ENCODE results near the gene PIGS. TPM values are rescaled to one million over a fixed set of nuclear protein-coding genes. Genes with fewer than 3 reads are reported as not detected.

PIGS gene
- polyA plus RNA-seq, 1 of the 3 experiments (the other 2 are of a cell fraction): 78.5 TPM

DNA sequence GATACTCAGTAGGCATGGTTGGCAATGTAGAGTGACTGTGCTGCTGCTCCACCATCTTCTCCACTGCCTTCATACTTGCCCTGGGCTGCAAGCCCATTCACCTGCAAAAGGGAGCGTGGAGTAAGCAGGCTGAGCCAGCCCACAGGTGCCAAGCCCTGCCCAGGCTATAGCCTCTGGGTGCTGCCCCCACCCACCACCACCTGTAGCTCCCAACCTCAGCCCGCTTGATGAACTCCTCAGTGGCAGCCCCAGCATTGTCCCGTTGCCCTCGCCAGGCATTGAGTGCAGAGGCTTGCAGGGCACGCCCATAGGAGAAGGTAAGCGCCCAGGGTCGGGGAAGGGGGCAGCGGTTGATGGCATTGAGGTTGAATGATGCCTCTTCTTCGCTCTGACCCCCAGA, 2.2 kb upstream of the PIGS start (continued):
- TF ChIP-seq FOXM1 (IDR thresholded peaks at IDR 0.05; ENCODE audit: low read depth) (no peak), NRF1 (IDR thresholded peaks at IDR 0.05; ENCODE audit: low read depth, low read length) (no peak)

DNA sequence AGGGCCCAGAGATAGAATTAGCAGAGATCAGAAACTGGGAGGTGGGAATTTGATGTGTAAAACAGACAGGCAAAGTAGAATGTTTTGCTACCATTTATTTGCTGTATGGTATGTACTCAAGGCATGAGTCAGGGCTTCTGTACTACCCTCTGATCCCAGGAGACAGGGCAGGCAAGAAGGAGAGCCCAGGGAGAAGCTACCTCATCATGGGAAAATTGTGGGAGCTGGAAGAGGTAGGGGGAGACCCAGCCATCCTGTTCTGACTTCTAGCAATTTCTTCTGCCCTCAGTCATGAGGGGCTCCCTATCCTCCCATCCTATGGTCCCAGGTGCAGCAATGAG, 1.7 kb upstream of the PIGS start:
- H3K27me3 ChIP-seq (ENCODE audit: insufficient read depth): no peaks in the 10 kb centered on the region
- H3K4me2 ChIP-seq: no peak overlapping the region
- no peaks in the 10 kb centered on the region for H4K20me1 ChIP-seq (ENCODE audit: insufficient read depth)
- peaks cover 7 to 9% of the 10 kb centered on the region in 2 experiments for H3K36me3 ChIP-seq (replicated peaks in 1 of 2; ENCODE audit: control insufficient read depth in 1 of 2, insufficient read depth in 2 of 2, low read length in 1 of 2)
- no peak for DNase-seq
- H3K79me2 ChIP-seq (ENCODE audit: insufficient read depth): peaks cover 25% of the 10 kb centered on the region
- no peak overlapping the region for H3K4me3 ChIP-seq (ENCODE audit: low read depth in 2 of 2, low read length in 1 of 2)
- H3K9ac ChIP-seq: no peak overlapping the region
- ChIA-PET CTCF (interaction anchor here (1.1 to 3.1 kb wide), 5 partner anchors 23 to 71 kb away, joined by 4 to 13 read pairs (median 4); partner anchors contain the start of gene BLTP2), POLR2A (no interaction called here)
- H2AFZ ChIP-seq (ENCODE audit: low read depth): no peak overlapping the region
- H3K9me2 ChIP-seq: no peaks in the 10 kb centered on the region
- TF ChIP-seq ELF1 (IDR thresholded peaks at IDR 0.05): no peak
- TF ChIP-seq RCOR1 (IDR thresholded peaks at IDR 0.05; ENCODE audit: low read length): no peak
- TF ChIP-seq EP300 (IDR thresholded peaks at IDR 0.05; ENCODE audit: borderline replicate concordance in 1 of 2, low read depth in 1 of 2, low read length in 1 of 2): no peak
- H3K4me1 ChIP-seq (ENCODE audit: control insufficient read depth in 1 of 2, insufficient read depth in 2 of 2, low read depth in 1 of 2, low read length in 1 of 2): peaks cover 4 to 38% of the 10 kb centered on the region in 2 experiments; a peak in 3 of 4 replicates
- H3K9me3 ChIP-seq: no peaks in the 10 kb centered on the region
- H3K27ac ChIP-seq (ENCODE audit: low read depth in 2 of 2, low read length in 1 of 2): no peak overlapping the region
- H3F3A ChIP-seq (replicated peaks; ENCODE audit: insufficient read depth): peaks cover 11% of the 10 kb centered on the region

DNA sequence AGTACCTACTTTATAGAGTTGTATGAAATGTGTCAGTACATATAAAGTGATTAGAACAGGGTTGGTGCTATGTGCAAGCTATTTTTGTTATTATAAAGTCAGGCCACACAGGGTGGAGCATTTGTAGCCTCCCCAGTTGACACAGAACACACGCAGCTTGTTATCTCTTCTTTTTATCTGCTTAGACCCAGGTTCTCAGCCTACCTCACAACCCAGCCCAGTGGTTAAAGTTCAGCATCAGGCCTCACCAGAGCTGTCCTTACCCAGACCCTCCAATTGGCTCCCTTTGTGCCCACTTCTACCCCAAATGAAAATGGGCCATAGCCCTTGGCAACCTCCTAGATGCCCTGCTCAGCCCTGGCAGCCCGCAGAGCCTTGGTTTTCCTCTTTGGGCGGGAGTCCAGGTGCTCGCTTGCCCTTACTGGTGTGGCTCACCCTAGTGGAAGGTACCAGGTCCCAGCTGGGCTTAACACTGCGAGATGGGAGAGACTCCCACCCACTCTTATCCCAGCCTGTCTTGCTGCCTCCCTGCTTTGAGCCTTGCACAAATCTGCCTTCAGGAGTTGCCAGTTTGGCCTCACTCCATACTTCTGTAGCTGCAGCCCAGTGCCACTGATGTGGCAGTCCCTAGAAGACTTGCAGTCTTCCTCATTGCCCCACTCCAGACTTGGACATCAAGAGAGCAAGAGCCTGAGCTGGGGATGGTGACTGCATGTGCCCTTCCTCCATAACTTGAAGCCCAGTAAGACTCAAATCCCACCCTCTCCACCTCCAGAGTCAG, 1.1 kb upstream of the PIGS start:
- Histone ChIP-seq H4K20me1 (ENCODE audit: insufficient read depth) (no peaks in the 10 kb centered on the region), H2AFZ (ENCODE audit: low read depth) (peak overlapping the region; percentile 77; the same call in 1 of the 2 replicates), H3K36me3 (replicated peaks in 1 of 2; ENCODE audit: control insufficient read depth in 1 of 2, insufficient read depth in 2 of 2, low read length in 1 of 2) (peaks cover 3 to 6% of the 10 kb centered on the region in 2 experiments), H3K4me1 (ENCODE audit: control insufficient read depth in 1 of 2, insufficient read depth in 2 of 2, low read depth in 1 of 2, low read length in 1 of 2) (peaks cover 4 to 38% of the 10 kb centered on the region in 2 experiments; a peak in 3 of 4 replicates), H3K4me2 (peak overlapping the region; percentile 77), H3F3A (replicated peaks; ENCODE audit: insufficient read depth) (peaks cover 6% of the 10 kb centered on the region), H3K79me2 (ENCODE audit: insufficient read depth) (peaks cover 30% of the 10 kb centered on the region), H3K27ac (ENCODE audit: low read depth in 2 of 2, low read length in 1 of 2) (no peak overlapping the region), H3K9me3 (no peaks in the 10 kb centered on the region), H3K27me3 (ENCODE audit: insufficient read depth) (no peaks in the 10 kb centered on the region), H3K9ac (0 out of 2 replicates have a peak overlapping the region, but pooled peaks have one; percentile 50), H3K9me2 (no peaks in the 10 kb centered on the region), H3K4me3 (ENCODE audit: low read depth in 2 of 2, low read length in 1 of 2) (peak overlapping the region in 1 of 2 experiments; percentile 82; a peak in 1 of 4 replicates)
- CTCF ChIA-PET: interaction anchor here (0.7 to 3.1 kb wide), 10 partner anchors 19 to 172 kb away, joined by 3 to 13 read pairs (median 4); partner anchors contain the start of genes BLTP2 and RSKR
- WGBS (ENCODE audit: low lambda C conversion rate): 90% methylated on average over 5 of the region's 5 CpGs
- no peak for DNase-seq
- TF ChIP-seq, protein P1, sequence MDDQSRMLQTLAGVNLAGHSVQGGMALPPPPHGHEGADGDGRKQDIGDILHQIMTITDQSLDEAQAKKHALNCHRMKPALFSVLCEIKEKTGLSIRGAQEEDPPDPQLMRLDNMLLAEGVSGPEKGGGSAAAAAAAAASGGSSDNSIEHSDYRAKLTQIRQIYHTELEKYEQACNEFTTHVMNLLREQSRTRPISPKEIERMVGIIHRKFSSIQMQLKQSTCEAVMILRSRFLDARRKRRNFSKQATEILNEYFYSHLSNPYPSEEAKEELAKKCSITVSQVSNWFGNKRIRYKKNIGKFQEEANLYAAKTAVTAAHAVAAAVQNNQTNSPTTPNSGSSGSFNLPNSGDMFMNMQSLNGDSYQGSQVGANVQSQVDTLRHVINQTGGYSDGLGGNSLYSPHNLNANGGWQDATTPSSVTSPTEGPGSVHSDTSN (IDR thresholded peaks at IDR 0.05): no peak
- TF ChIP-seq FOSL2 (IDR thresholded peaks at IDR 0.05; ENCODE audit: borderline replicate concordance, low read depth) (no peak), FOXJ3 (CRISPR knock-in tag; IDR thresholded peaks at IDR 0.05) (no peak), YY1 (IDR thresholded peaks at IDR 0.05; ENCODE audit: low read depth) (no peak), RFX5 (IDR thresholded peaks at IDR 0.05; ENCODE audit: low read length) (no peak), POLR2AphosphoS5 (IDR thresholded peaks at IDR 0.05; ENCODE audit: low read depth, low read length) (no peak), RAD21 (IDR thresholded peaks at IDR 0.05; ENCODE audit: low read length) (no peak), NRF1 (IDR thresholded peaks at IDR 0.05; ENCODE audit: low read depth, low read length) (no peak), TAF1 (IDR thresholded peaks at IDR 0.05; ENCODE audit: borderline replicate concordance, low read depth, low read length) (no peak), JUND (IDR thresholded peaks at IDR 0.05) (no peak)
- TF ChIP-seq, protein P2, sequence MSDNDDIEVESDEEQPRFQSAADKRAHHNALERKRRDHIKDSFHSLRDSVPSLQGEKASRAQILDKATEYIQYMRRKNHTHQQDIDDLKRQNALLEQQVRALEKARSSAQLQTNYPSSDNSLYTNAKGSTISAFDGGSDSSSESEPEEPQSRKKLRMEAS (IDR thresholded peaks at IDR 0.05; ENCODE audit: low read depth): no peak
- POLR2A ChIA-PET: interaction anchor here (0.9 kb wide), 1 partner anchor 27 kb away, joined by 3 read pairs; no protein-coding TSS in a partner anchor

Measured in SK-N-SH (cell line).